GM18499 (cell line): ENCODE results near the gene ADRA1B.

Source experiments
- ATAC-seq: cut with Tn5 transposase; IDR thresholded peaks from one replicate; pipeline ENCODE4 v1.9.1; 2021; ENCODE audit warnings: moderate number of reproducible peaks; ENCODE audit not compliant: insufficient read depth, unreplicated experiment

ADRA1B gene

GRCh38 chr5:159923008-159923407 is 6.7 kb downstream of the ADRA1B start:
- ATAC-seq = no peak

- ATAC-seq = no peak
Observed at GRCh38 chr5:159928122-159928909, 12.0 kb downstream of the ADRA1B start.

DNA sequence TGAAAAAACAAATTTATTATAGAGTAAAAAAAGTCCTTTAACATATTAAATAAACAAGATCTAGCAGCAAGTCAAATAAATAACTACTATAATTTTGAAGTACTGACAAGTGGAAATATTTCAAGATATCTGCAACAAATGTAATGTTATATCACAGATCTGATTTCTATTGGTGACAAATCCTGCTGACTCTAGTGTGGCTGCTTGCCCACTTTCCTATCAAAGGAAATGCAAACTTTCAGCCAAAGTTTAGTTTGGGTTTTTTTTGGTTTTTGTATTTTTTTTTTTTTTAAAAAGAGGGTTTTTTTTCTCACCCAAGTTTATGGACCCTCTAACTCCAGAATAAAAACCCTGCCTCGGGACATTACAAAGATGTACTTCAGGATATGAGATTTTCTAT is 12.9 kb downstream of the ADRA1B start:
- no peak for ATAC-seq

GRCh38 chr5:159933531-159934485 is 17.5 kb downstream of the ADRA1B start:
- no peak for ATAC-seq

GRCh38 chr5:159935946-159936345 is 19.7 kb downstream of the ADRA1B start:
- ATAC-seq = no peak

GRCh38 chr5:159936686-159937329 is 20.5 kb downstream of the ADRA1B start:
- ATAC-seq = no peak

GRCh38 chr5:159937580-159937979 is 21.3 kb downstream of the ADRA1B start:
- no peak for ATAC-seq

GRCh38 chr5:159943326-159943725 is 27.0 kb downstream of the ADRA1B start:
- no peak for ATAC-seq

GRCh38 chr5:159944056-159944600 is 27.8 kb downstream of the ADRA1B start:
- ATAC-seq = no peak

- no peak for ATAC-seq
Observed at GRCh38 chr5:159945359-159945758, 29.1 kb downstream of the ADRA1B start.

DNA sequence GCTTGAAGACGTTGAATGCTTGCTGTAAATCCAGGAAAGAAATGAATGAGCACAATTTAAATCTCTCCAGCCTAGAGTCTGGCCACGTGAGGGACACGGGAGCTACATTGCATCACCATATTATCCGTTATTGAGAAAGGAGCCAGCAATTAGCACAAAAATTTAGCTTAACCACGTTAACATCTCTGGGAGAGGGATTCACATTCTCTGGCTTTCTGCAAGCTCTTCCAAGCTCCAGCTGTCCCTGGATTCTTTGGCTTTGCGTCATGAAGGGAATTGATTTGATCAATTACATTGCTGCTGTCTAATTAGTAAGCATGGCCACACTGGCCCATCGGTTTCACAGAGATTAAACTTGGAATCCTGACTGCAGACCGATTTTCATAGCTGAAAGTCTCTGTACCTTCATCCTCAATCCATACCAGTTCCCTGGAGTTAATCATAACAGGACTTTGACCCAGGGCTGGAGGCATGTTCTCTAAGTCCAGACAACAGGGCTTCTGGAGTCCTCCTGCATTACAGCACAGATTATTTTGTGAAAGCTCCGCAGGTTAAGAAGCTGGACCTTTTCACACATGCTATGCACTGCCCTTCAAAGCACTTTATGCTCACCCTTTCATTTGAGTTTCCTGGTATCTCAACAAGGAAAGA is 31.6 kb downstream of the ADRA1B start:
- no peak for ATAC-seq

GRCh38 chr5:159951387-159951786 is 35.1 kb downstream of the ADRA1B start:
- ATAC-seq = no peak

GRCh38 chr5:159951834-159952233 is 35.6 kb downstream of the ADRA1B start:
- no peak for ATAC-seq

- no peak for ATAC-seq
Observed at GRCh38 chr5:159953609-159954008, 37.3 kb downstream of the ADRA1B start.

GRCh38 chr5:159955056-159955624 is 38.9 kb downstream of the ADRA1B start:
- ATAC-seq = no peak

- no peak for ATAC-seq
Observed at GRCh38 chr5:159956074-159956473, 39.8 kb downstream of the ADRA1B start.

DNA sequence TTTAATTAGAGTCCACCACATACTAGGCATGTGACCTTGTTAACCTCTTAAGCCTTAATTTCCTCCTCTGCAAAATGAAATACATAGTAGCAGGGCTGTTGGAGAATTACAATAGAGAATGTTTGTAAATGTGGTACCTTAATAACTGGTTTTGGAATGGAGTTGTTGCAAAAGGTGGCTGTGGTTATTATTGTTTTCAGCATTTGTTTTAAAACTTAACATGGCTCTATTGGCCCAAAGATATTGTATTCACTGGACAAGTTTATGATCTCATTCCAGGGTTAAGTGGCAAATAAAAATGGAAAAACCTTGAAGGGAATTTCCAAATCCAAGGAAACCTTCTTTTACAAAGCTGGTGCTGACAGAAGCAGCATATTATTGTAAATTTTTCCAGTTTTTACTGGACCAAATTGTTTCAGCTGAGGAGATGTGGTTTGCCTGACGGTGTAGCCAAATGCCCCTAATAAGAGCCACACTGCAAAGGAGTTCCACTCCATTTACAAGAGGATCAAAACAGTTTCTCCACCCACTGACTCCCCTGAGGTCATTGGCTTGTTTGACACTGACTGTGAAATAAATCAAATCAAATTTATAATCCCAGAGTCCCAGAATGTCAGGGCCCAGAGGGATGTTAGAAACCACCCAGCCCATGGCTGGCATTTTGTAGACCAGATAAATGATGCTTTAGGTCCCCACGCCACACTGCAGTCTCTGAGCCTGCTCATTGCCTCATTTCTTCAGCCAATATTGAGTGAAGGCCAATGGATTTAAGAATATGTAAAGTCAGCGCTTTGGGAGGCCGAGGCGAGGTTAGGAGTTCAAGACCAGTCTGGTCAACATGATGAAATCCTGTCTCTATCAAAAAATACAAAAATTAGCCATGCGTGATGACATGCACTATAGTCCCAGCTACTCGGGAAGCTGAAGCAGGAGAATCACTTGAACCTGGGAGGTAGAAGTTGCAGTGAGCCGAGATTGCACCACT is 45.2 kb downstream of the ADRA1B start:
- ATAC-seq = no peak

- ATAC-seq = no peak
Observed at GRCh38 chr5:159962214-159962613, 45.9 kb downstream of the ADRA1B start.

- no peak for ATAC-seq
Observed at GRCh38 chr5:159963935-159964334, 47.7 kb downstream of the ADRA1B start.
